Mucosa of descending colon (tissue), 3 donors: ENCODE results near the gene MAP3K15. TPM values are rescaled to one million over a fixed set of nuclear protein-coding genes. Genes with fewer than 3 reads are reported as not detected.
"Not testable (repeated sequence)": the region's sequence is repeated elsewhere in the genome, so short reads cannot be mapped to it uniquely, and the experiment has no call there.

ENCODE experiments used
- ATAC-seq: fragments of 200-7000 bp; cut with Tn5 transposase; one replicate; pipeline ENCODE4 v1.9.1; 2020; ENCODE audit warnings: mild to moderate bottlenecking, moderate library complexity
- DNase-seq, 3 donors: peaks; one replicate each; pipeline ENCODE4 v3.0.0-alpha.2; 2020
- H3K36me3 ChIP-seq: fragments of 200-600 bp; one replicate; pipeline ENCODE4 v1.8.0; 2021; ENCODE audit warnings: low read depth, mild to moderate bottlenecking
- H3K4me1 ChIP-seq: fragments of 200-600 bp; one replicate; pipeline ENCODE4 v1.8.0; 2021; ENCODE audit warnings: low read depth, mild to moderate bottlenecking
- H3K4me3 ChIP-seq: fragments of 200-600 bp; one replicate; pipeline ENCODE4 v1.8.0; 2021; ENCODE audit warnings: mild to moderate bottlenecking
- H3K9me3 ChIP-seq: fragments of 200-600 bp; one replicate; pipeline ENCODE4 v1.8.0; 2021; ENCODE audit warnings: mild to moderate bottlenecking
- CTCF ChIP-seq: fragments of 200-600 bp; IDR thresholded peaks from one replicate; pipeline ENCODE4 v1.8.0; 2022; ENCODE audit warnings: antibody characterized with exemption, mild to moderate bottlenecking
- intact Hi-C, 2 donors: fragments of 100-400 bp; cut with DNase I in 1 of 2; cut with micrococcal nuclease in 1 of 2; formaldehyde crosslinking; loops; one replicate each; pipeline versions ENCODE4 v1.11.0 to v1.11.1; 2022; cut with DNase I, micrococcal nuclease
- total RNA-seq, 3 donors: library from RNA; stranded (reverse); fragmentation: NEBNext Ultra II Directional in 2 of 3; extraction: Animal tissue kit (Norgen Biotek cat#: 25700) in 2 of 3; gene quantifications; one replicate each; pipeline versions ENCODE4 v1.2.1 to v1.2.4, GENCODE V29; 2021 to 2023
- donor health status: DM: no; HTN: no; CAD: no; lungs with moderate emphysema.
- donor health status: DM: no; HTN: no; CAD: no.
- donor health status: DM: no; HTN: yes; CAD: no.

The MAP3K15 gene
- total RNA-seq, 3 donors from 2014 or later = 0.16 to 0.23 TPM; not detected in 1

GRCh38 chrX:19513383-19513782 is 1.9 kb downstream of the MAP3K15 start:
- no peaks in the 10 kb centered on the region for H3K9me3 ChIP-seq
- no peaks in the 10 kb centered on the region for H3K36me3 ChIP-seq
- intact Hi-C loops = no loop called here
- DNase-seq = no peak
- no peaks in the 10 kb centered on the region for H3K4me1 ChIP-seq
- ATAC-seq = no peak
- H3K4me3 ChIP-seq = no peak overlapping the region
- TF ChIP-seq CTCF = no peak

DNA sequence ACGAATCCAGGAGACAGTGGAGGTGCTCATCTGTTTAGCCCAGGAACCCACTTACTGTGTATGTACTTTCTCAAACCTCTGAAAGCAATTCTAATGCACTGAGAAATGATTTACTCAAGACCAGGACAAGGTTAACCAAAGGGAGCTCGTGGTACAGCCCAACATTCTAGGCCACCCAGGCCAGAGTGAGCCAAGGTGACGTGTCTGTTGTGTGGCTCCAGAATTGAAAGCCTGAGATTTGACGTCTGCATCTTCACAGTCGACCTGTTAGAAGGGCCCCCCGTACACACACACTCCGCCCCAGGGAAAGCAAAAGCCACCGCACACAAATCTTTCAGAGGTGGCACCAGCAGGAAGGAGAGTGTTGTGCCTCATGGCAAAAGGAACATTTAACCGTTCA is 2.3 kb downstream of the MAP3K15 start:
- Histone ChIP-seq H3K36me3 (no peaks in the 10 kb centered on the region), H3K9me3 (no peaks in the 10 kb centered on the region), H3K4me3 (no peak overlapping the region), H3K4me1 (no peaks in the 10 kb centered on the region)
- DNase-seq (no peak), ATAC-seq (no peak)
- intact Hi-C loops = no loop called here
- no peak for TF ChIP-seq CTCF

DNA sequence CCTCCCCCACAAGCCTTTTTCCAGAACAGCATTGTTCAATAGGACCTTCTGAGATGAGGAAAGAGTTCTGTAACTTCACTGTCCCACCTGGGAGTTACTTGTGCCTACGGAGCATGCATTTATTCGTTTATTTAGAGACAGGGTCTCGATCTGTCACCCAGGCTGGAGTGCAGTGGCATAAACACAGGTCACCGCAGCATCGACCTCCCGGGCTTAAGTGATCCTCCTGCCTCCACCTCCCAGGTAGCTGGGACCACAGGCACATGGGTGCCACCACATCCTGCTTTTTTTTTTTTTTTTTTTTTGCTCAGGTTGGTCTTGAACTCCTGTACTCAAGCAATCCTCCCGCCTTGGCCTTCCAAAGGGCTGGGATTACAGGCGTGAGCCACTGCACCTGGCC is 2.9 kb downstream of the MAP3K15 start:
- H3K4me1 ChIP-seq = no peaks in the 10 kb centered on the region
- no peak for ATAC-seq
- no peaks in the 10 kb centered on the region for H3K36me3 ChIP-seq
- intact Hi-C loops = no loop called here
- DNase-seq = no peak
- H3K9me3 ChIP-seq = no peaks in the 10 kb centered on the region
- TF ChIP-seq CTCF = no peak
- no peak overlapping the region for H3K4me3 ChIP-seq

DNA sequence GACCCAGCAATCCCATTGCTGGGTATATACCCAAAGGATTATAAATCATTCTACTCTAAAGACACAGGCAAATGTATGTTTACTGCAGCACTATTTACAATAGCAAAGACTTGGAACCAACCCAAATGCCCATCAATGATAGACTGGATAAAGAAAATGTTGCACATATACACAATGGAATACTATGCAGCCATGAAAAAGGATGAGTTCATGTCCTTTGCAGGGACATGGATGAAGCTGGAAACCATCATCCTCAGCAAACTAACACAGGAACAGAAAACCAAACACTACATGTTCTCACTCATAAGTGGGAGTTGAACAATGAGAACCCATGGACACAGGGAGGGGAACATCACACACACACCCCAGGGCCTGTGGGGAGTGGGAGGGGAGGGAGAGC is 3.5 kb downstream of the MAP3K15 start:
- intact Hi-C loops, H3K4me3 ChIP-seq, H3K9me3 ChIP-seq, DNase-seq, H3K36me3 ChIP-seq, H3K4me1 ChIP-seq, ATAC-seq: not testable (repeated sequence)

DNA sequence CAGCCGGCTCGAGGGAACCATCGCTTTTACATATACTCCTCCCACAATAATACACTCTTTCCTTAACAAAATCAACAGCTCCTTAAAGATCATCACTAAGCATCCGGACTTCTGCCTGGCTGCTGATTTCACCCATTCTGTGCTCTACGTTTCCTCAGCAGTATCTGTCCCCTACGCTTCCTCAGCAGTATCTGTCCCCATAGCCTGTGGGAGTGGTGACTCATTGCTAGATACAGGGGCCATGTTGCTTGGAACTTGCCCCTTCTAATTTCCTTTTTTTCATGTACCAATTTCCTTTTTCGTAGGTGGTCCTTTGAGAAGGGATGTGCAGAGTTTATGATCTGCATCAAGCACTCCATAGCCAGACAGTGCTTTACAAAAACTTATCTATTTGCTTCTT is 18.6 kb downstream of the MAP3K15 start:
- intact Hi-C loops = no loop called here

DNA sequence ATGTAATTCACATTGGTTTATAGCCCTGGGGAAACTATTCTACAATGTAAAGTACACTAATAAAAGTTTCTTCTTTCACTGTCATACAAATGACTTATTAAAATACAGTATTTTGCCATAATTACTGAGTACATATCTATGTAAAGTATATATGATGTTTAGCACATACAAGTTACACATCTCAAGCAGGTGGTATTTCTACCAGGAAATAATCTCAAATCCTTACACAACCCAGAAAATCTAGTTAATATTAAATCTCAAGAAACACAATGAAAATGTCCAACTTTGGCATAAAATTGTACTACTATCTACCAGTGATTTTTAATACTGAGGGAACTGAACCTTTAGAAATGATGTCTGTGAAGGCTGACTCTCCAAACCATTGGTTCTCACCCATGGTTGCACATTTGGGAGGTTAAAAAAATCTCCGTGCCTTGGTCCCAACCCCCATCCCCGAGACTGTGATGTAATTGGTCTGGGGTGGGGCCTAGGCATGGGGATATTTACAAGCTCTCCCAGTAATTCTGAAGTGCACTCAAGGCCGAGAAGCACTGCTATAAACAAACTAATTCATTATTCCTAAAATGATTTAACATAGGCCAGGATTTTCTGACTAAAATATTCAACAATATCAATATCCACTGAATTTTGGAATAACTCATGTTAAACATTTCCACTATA is 27.6 kb downstream of the MAP3K15 start:
- peak in 2 of 3 donors; percentile 27 to 34 for DNase-seq
- no peaks in the 10 kb centered on the region for H3K9me3 ChIP-seq
- no peak overlapping the region for H3K4me3 ChIP-seq
- ATAC-seq = peak; percentile 67
- no peaks in the 10 kb centered on the region for H3K36me3 ChIP-seq
- TF ChIP-seq CTCF = no peak
- H3K4me1 ChIP-seq = no peaks in the 10 kb centered on the region
- intact Hi-C loops = no loop called here

More for the DNA sequence above, 18.6 kb downstream of the MAP3K15 start:
- Histone ChIP-seq H3K9me3 (no peaks in the 10 kb centered on the region), H3K4me3 (no peak overlapping the region), H3K36me3 (no peaks in the 10 kb centered on the region), H3K4me1 (no peaks in the 10 kb centered on the region)
- no peak for DNase-seq
- TF ChIP-seq CTCF = no peak
- ATAC-seq = no peak
